GM11168 (cell line): ENCODE results near the gene KLF2.

Experiments used
- in situ Hi-C: fragments of 300-500 bp; cut with MboI; formaldehyde crosslinking; loops from one replicate; pipeline ENCODE4 v1.12.0; 2022; ENCODE audit warnings: low sequenced_read_pairs; ENCODE audit not compliant: unreplicated experiment

KLF2 gene

DNA sequence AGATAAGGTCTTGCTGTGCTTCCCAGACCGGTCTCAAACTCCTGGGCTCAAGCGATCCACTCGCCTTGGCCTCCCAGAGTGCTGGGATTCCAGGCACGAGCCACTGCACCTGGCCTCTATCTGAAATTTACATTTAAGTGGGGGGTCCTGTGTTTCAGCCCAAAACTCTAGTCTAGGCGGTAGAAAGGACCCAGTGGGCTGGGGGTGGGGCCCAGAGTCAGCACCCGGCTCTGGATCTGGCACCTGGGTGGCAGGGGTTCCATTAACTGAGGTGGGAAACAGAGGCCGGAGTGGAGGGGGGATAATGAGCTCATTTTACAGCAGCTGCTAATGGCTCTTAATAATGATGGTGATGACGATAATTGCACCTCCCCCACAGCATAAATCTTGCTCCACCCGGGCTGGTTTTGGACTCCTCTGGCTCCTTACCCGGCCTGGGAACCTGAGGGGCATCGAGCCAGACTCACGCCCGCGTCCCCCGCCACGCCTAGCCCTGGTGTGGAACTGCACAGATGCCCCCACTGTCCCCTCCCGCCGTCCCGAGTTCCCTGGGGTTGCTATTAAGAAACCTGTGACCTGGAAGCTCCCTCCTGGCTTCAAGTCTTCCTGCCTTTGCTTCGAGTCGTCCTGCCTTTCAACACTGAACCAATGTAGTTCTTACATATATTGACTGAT is 17.8 kb upstream of the KLF2 start:
- in situ Hi-C loops, result no loop called here

- in situ Hi-C loops, result no loop called here
Observed at GRCh38 chr19:16308081-16308480, 16.5 kb upstream of the KLF2 start.

DNA sequence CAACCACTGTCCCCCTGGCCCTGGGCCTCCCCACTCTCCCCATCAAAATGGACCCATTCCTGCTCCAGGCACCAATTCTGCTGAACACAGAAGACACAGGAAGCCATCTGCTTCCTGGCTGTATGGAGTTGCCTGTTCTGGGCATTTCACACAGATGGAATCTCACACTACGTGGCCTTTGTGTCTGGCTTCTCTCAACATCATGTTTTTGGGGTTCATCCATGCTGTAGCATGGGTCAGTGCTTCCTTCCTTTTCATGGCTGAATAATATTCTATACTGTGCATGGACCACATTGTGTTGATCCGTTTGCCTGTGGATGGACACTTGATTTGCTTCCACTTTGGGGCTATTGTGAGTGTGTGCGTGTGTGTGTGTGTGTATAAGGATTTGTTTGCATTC is 15.0 kb upstream of the KLF2 start:
- in situ Hi-C loops, result loop anchor here (10.0 kb wide), 1 partner anchor 65 kb away; no protein-coding TSS in a partner anchor

DNA sequence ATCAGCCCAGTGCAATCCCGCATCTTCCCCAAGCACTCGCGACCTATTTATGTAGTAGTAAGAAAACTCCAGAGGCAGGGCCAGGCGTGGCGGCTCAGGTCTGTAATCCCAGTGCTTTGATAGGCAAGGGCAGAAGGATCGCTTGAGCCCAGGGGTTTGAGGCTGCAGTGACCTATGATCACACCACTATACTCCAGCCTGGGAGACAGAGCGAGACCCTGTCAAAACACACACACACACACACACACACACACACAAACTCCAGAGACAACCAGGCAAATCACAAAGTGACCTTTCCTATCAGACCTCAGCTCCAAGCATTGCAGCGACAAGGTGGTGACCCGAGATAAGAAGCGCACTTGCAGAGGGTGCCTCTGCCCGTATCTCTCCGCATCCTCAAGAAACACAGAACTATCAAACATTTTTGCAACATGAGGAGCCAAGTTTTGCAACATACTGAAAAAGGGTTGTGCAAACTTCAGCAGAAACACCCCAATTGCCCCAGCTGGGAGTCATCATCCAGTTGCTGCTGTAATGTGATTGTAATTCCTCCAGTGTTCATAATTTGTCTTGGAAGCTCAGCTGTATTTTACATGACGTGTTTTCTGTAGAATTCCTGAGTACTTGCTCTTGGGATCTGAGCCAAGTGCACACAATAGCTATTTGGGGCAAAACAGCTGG is 8.7 kb upstream of the KLF2 start:
- in situ Hi-C loops, result loop anchor here (10.0 kb wide), 1 partner anchor 71 kb away; no protein-coding TSS in a partner anchor

- in situ Hi-C loops, result loop anchor here (10.0 kb wide), 1 partner anchor 72 kb away; no protein-coding TSS in a partner anchor
Observed at GRCh38 chr19:16316506-16316882, 8.1 kb upstream of the KLF2 start.

DNA sequence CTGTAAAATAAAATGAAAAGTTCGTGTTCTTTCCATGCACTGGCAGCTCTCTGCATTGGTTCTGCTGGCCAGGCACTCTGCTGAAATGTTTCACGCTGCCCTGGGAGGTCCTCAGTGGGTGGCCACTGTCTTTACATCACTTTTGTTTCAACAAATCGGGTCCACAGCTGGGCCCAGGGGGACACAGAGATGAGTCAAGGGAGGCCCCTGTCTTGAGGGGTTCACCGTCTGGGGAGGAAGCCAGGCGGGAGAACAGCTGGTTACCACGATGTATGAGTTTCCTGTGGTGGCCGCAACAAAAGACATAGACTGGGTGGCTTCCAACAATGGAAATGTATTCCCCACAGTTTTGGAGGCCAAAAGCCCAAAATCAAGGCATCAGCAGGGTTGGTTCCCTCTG is 5.1 kb upstream of the KLF2 start:
- in situ Hi-C loops, result loop anchor here (10.0 kb wide), 1 partner anchor 75 kb away; no protein-coding TSS in a partner anchor

DNA sequence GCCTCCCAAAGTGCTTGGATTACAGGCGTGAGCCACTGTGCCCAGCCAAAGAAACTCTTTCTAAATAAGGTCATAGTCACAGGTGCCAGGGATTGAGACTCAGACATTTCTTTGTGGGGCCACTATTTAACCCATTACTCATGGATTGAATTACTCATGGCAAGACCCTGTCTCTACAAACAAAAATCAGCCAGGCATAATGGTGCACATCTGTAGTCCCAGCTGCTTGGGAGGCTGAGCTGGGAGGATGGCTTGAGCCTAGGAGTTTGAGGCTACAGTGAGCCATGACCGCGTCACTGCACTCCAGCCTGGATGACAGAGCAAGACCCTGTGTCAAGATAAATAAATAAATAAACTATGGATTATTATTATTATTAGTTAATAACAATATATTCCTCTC is 3.6 kb upstream of the KLF2 start:
- in situ Hi-C loops, result no loop called here

- in situ Hi-C loops, result no loop called here
Observed at GRCh38 chr19:16325161-16325527, 518 bp downstream of the KLF2 start.

GRCh38 chr19:16325641-16326400 is 1.2 kb downstream of the KLF2 start:
- in situ Hi-C loops, result no loop called here

DNA sequence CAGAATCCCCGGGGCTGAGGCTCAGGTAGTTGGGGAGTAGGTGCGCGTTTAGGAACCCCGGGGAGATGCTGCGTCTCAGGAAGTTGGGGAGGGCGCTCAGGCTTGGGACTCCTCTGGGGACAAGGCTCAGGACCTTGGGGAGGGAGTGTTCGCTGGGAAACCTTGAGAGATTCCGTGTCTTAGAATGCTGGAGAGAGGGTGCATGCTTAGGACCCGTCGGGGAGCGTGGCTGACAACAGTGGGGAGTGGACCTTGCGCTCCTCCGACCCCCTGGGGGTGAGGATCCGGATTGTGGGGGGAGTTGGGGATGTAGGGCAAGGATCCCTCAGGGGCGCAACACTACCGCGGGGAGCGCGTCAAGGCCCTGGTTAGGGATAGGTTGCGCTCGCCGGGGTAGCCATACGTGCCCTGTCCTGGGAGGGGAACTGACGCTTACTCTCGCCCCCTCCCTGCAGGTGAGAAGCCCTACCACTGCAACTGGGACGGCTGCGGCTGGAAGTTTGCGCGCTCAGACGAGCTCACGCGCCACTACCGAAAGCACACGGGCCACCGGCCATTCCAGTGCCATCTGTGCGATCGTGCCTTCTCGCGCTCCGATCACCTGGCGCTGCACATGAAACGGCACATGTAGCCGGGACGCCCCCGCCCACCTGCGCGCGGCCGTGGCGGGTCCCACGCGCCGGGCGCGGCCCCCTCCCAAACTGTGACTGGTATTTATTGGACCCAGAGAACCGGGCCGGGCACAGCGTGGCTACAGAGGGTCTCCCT is 2.0 kb downstream of the KLF2 start:
- in situ Hi-C loops, result no loop called here

GRCh38 chr19:16327169-16327475 is 2.5 kb downstream of the KLF2 start:
- in situ Hi-C loops, result no loop called here

GRCh38 chr19:16327501-16327900 is 2.9 kb downstream of the KLF2 start:
- in situ Hi-C loops, result no loop called here

GRCh38 chr19:16327911-16328823 is 3.5 kb downstream of the KLF2 start:
- in situ Hi-C loops, result no loop called here

GRCh38 chr19:16328824-16329482 is 4.3 kb downstream of the KLF2 start:
- in situ Hi-C loops, result no loop called here

GRCh38 chr19:16330368-16330801 is 5.8 kb downstream of the KLF2 start:
- in situ Hi-C loops, result no loop called here

GRCh38 chr19:16330806-16331690 is 6.4 kb downstream of the KLF2 start:
- in situ Hi-C loops, result no loop called here

DNA sequence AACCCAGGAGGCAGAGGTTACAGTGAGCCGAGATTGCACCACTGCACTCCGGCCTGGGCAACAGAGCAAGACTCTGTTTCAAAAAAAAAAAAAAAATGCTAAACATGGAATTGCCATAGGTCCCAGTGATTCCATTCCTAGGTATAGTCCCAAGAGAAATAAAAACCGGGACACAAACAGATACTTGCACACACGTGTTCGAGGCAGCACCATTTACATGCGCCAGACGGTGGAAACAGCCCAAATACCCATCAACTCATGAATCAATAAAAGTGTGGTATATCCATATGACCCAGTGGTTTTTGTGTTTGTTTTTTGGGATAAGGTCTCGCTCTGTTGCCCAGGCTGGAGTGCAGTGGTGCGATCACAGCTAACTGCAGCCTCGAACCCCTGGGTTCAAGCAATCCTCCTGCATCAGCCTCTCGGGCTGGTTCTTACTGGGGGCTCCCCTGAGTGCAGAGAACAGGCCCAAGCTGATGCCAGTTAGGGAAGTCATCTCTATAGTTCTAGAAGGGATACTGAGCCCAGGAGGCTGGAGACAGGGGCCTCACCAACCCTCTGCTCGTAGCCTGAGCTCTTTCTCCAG is 8.5 kb downstream of the KLF2 start:
- in situ Hi-C loops, result no loop called here

DNA sequence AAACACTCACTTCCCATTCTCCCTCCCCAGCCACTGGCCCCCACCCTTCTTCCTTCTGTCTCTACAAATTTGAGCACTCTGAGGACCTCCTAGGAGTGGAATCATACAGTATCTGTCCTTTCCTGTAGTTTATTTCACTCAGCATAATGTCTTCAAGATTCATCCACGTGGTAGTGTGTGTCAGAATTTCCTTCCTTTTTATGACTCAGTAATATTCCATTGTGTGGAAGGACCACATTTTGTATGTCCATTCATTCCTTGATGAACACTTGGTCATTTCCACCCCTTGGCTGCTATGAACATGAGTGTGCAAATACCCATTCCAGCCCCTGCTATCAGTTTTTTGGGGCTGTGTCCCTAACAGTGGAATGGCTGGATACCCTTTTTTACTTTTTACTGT is 9.8 kb downstream of the KLF2 start:
- in situ Hi-C loops, result no loop called here
